Measurements from ENCODE around the gene SECISBP2L. TPM values are rescaled to one million over a fixed set of nuclear protein-coding genes. Genes with fewer than 3 reads are reported as not detected.

The SECISBP2L gene
- polyA plus RNA-seq, 1 donor (not counting 4 experiments of a cell fraction or from before 2014, with no cell fraction given): 15.4 TPM

DNA sequence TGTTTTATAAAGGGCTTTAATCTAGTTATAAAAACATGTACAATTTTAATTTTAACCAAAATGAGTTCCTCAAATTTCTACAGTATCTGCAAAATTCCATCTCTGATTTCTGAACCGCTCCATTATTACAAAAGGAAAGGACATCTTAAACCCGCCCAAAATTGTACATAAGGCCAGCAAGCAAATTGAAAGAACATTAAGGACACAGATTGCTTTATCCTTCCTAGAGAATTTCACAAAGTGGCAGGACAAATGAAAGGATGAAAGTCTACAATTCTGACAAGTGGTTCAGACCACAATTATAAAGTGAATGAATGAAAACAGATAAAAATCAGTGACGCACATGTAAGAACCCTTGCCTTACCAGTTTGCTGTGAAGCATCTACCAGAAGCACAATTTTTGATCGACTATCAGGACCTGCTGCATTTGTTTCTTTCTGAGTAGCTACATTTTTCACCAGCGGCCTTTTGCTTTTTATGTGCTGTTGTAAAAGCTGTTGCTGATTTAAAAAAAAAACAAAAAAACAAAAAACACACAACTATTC, 13.6 kb downstream of the SECISBP2L start:
- TF ChIP-seq CTCF (optimal IDR thresholded peaks at IDR 0.05 in 1 of 3, IDR thresholded peaks at IDR 0.05 in 1 of 3, conservative IDR thresholded peaks at IDR 0.05 in 1 of 3; ENCODE audit: extremely low read depth in 1 of 3, insufficient read depth in 2 of 3, low read length in 3 of 3): no peak
- TF ChIP-seq EZH2 (IDR thresholded peaks at IDR 0.05; ENCODE audit: low read length): no peak
- Histone ChIP-seq H2AFZ (ENCODE audit: control insufficient read depth, low read length) (no peak overlapping the region), H3K9me3 (ENCODE audit: control insufficient read depth, low read depth, low read length) (no peaks in the 10 kb centered on the region), H3K4me3 (ENCODE audit: control insufficient read depth in 2 of 3, extremely low read depth in 1 of 3, insufficient read depth in 2 of 3, low read depth in 1 of 3, low read length in 3 of 3) (no peak overlapping the region), H3K9me1 (ENCODE audit: control insufficient read depth, extremely low read depth, insufficient read depth, low read length) (peaks cover 2% of the 10 kb centered on the region), H3K27me3 (ENCODE audit: control insufficient read depth, extremely low read depth, insufficient read depth, low read length) (no peaks in the 10 kb centered on the region), H3K9ac (ENCODE audit: control insufficient read depth, extremely low read depth, insufficient read depth, low read length) (no peak overlapping the region), H3K27ac (ENCODE audit: control insufficient read depth, insufficient read depth, low read length) (no peak overlapping the region), H3K4me2 (ENCODE audit: control insufficient read depth, extremely low read depth, insufficient read depth, low read depth, low read length) (no peak overlapping the region), H4K20me1 (ENCODE audit: control insufficient read depth, extremely low read depth, insufficient read depth, low read length) (no peaks in the 10 kb centered on the region), H3K79me2 (ENCODE audit: control insufficient read depth, insufficient read depth, low read length) (peaks cover 7% of the 10 kb centered on the region), H3K36me3 (ENCODE audit: control insufficient read depth in 2 of 2, extremely low read depth in 1 of 2, insufficient read depth in 2 of 2, low read length in 2 of 2) (peaks cover 3 to 4% of the 10 kb centered on the region in 2 experiments), H3K4me1 (ENCODE audit: control insufficient read depth, extremely low read depth, insufficient read depth, low read length) (peaks cover 9% of the 10 kb centered on the region)
- dilution Hi-C loops (cut with MboI; ENCODE audit: extremely low pct_ligation_motif_present, low sequenced_read_pairs): loop anchor here (5.0 to 25.0 kb wide), 2 partner anchors 35 to 105 kb away; no protein-coding TSS in a partner anchor
- FAIRE-seq (no peak), DNase-seq (ENCODE audit: low read depth, low spot score) (no peak)

- Histone ChIP-seq H3K36me3 (ENCODE audit: control insufficient read depth in 2 of 2, extremely low read depth in 1 of 2, insufficient read depth in 2 of 2, low read length in 2 of 2) (peaks cover 3 to 4% of the 10 kb centered on the region in 2 experiments), H3K4me1 (ENCODE audit: control insufficient read depth, extremely low read depth, insufficient read depth, low read length) (peaks cover 3% of the 10 kb centered on the region), H3K27ac (ENCODE audit: control insufficient read depth, insufficient read depth, low read length) (no peak overlapping the region), H3K9me3 (ENCODE audit: control insufficient read depth, low read depth, low read length) (no peaks in the 10 kb centered on the region), H3K9ac (ENCODE audit: control insufficient read depth, extremely low read depth, insufficient read depth, low read length) (no peak overlapping the region), H4K20me1 (ENCODE audit: control insufficient read depth, extremely low read depth, insufficient read depth, low read length) (no peaks in the 10 kb centered on the region), H3K27me3 (ENCODE audit: control insufficient read depth, extremely low read depth, insufficient read depth, low read length) (no peaks in the 10 kb centered on the region), H3K9me1 (ENCODE audit: control insufficient read depth, extremely low read depth, insufficient read depth, low read length) (peaks cover 2% of the 10 kb centered on the region), H3K79me2 (ENCODE audit: control insufficient read depth, insufficient read depth, low read length) (peaks cover 4% of the 10 kb centered on the region), H3K4me3 (ENCODE audit: control insufficient read depth in 2 of 3, extremely low read depth in 1 of 3, insufficient read depth in 2 of 3, low read depth in 1 of 3, low read length in 3 of 3) (no peak overlapping the region), H2AFZ (ENCODE audit: control insufficient read depth, low read length) (no peak overlapping the region), H3K4me2 (ENCODE audit: control insufficient read depth, extremely low read depth, insufficient read depth, low read depth, low read length) (no peak overlapping the region)
- DNase-seq (ENCODE audit: low read depth, low spot score): no peak
- FAIRE-seq: no peak
- no peak for TF ChIP-seq CTCF (optimal IDR thresholded peaks at IDR 0.05 in 1 of 3, IDR thresholded peaks at IDR 0.05 in 1 of 3, conservative IDR thresholded peaks at IDR 0.05 in 1 of 3; ENCODE audit: extremely low read depth in 1 of 3, insufficient read depth in 2 of 3, low read length in 3 of 3)
- TF ChIP-seq EZH2 (IDR thresholded peaks at IDR 0.05; ENCODE audit: low read length): no peak
- dilution Hi-C loops (cut with MboI; ENCODE audit: extremely low pct_ligation_motif_present, low sequenced_read_pairs): loop anchor here (5.0 to 25.0 kb wide), 2 partner anchors 35 to 105 kb away; no protein-coding TSS in a partner anchor
Measured at GRCh38 chr15:49031804-49032203, 14.4 kb downstream of the SECISBP2L start.

Data from keratinocyte (primary cell).